HG03039 (cell line): Measurements from ENCODE around the gene SPTLC3.

Experiments
- ATAC-seq: cut with Tn5 transposase; IDR thresholded peaks from one replicate; pipeline ENCODE4 v1.9.1; 2021; ENCODE audit warnings: mild to moderate bottlenecking, moderate library complexity; ENCODE audit not compliant: unreplicated experiment

Gene SPTLC3

DNA sequence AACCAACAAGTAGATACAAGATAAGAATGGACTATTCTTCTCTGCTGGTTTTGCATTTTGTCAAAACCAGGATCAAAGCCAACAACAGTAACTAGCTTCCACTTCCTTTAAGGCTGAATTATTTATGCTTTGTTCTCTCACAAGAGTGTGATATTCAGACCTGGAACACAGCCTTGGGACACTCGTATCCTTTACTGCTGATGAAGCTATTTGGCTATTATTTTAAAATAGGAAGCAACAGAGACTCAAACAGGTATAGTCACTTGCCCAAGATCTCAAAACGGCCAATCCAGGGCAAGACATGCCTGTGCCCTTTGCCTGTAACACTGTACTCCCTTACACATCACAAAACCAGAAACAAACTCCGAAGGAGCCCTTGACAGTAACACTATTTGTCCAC is 19.9 kb downstream of the SPTLC3 start:
- no peak for ATAC-seq

GRCh38 chr20:13029687-13030375 is 21.1 kb downstream of the SPTLC3 start:
- ATAC-seq: no peak

- no peak for ATAC-seq
Observed at GRCh38 chr20:13031751-13032150, 23.0 kb downstream of the SPTLC3 start.

GRCh38 chr20:13034115-13034514 is 25.3 kb downstream of the SPTLC3 start:
- ATAC-seq: no peak

DNA sequence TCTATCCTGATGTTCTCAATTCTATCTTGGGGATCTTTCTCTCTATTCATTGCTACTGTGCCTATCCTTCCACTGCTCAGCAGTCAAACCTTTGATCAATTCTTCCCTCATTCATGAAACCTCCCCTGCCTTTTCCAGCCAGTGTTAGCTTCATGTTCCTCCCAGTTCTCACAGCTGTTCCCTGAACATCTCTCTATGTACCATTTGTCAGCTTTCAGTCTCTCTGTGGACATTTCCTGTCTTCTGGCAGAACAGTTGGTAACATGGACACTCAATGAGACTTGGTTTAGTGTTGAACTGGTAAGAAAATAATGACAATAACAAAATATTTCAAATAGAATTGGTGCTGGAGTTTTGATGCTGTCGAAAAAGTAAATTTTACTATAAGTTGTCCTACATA is 26.2 kb downstream of the SPTLC3 start:
- ATAC-seq: no peak

GRCh38 chr20:13035399-13036152 is 26.8 kb downstream of the SPTLC3 start:
- no peak for ATAC-seq

- ATAC-seq: no peak
Observed at GRCh38 chr20:13037727-13038126, 29.0 kb downstream of the SPTLC3 start.

DNA sequence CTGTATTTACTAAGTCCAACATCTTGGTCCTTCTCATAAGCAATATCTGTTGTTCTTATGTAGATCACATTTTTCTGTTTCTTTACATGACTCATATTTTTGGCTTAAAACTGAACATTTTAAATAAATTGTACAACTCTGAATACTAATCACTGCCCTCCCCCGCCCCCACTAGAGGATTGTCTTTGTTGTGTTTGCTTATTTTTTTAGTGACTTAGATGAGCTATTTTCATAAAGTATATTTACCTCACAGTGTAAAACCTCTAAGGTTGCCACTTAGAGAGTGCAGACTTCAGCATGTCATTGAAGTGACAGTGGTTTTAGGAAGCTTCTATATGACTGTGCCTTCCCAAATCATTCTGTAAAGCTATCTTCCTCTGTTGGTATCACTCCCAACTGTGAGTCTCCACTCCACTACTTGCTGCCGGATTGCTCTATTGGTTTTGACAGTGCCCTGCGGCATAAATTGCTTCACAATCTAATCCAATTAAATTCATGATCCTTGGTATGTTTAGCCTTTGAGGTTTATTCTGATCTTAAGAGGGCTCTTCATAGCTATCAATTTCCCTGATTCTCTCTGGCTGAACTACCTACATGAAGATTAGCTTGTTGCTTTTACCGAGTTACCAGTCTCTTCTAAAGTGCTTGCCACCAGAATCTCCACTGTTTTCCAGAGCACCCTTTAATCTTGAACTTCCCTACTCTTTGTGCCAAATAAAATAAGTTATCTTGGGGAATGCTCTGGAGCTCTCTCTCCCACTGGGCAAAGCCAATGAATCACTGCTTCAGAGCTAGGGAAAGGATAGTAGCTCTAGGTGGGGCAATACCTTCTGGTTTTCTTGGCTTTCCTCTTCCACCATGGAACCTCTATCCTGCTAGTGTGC is 33.0 kb downstream of the SPTLC3 start:
- no peak for ATAC-seq

DNA sequence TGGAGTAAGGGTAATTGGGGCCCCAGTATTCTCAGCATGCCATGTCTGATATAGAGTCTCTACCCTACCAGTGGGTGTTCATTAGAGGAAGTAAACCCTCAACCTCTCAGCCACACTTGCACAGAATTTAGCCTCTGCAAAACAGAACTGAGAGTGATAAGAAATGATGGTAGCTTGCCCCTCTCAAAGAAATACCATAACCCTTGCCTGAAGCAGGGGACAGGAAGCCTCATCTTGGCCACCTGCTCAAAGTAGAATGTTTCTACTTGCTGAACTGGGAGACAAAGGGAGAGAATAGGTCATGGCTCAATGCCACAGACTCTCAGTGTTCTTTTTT is 33.7 kb downstream of the SPTLC3 start:
- no peak for ATAC-seq

- no peak for ATAC-seq
Observed at GRCh38 chr20:13046409-13046808, 37.6 kb downstream of the SPTLC3 start.

- no peak for ATAC-seq
Observed at GRCh38 chr20:13054011-13054410, 45.2 kb downstream of the SPTLC3 start.

DNA sequence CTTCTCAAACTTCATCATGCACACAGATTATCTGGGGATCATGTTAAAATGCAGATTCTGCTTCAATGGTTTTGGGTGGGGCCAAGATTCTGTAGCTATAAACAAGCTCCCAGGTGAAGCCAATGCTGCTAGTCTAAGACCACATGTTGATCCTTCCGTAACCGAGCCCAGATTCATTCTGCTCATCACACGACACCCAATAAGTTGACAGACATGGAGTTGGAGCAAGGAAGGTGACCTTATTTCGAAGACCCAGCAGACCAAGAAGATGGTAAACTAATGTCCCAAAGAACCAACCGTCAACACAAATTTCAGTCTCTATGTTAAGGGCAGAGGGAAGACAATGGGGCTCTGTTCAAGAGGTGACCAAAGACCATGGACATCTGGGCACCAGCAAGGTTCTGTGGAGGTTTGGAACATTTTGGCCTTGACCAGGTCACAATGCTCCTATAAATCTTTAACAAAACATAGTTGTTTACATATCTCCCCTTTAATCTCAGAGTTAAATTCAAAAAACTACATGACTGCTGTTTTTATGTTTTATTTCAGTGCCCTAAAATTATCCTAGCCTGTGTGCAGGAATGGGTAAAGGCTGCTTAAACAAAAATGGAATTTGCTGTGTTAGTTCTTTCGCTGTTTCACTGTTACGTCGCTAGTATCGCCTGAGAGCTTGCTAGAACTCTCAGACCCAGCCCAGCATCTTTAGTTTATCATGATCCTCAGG is 50.1 kb downstream of the SPTLC3 start:
- ATAC-seq: no peak

- no peak for ATAC-seq
Observed at GRCh38 chr20:13059398-13060136, 50.8 kb downstream of the SPTLC3 start.

DNA sequence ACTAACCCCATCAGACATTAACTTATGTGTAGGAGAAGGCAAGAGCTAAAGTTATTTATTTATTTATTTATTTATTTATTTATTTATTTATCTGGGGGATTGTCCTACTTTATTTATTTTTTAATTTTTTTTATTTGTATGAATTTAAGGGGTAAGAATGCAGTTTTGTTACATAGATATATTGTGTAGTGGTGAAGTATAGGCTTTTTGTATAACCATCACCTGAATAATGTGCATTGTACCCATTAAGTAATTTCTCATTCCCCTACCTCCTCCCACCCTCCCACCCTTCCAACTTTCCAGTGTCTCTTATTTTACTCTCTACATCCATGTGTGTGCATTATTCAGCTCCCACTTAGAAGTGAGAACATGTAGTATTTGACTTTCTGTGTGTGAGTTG is 51.6 kb downstream of the SPTLC3 start:
- ATAC-seq: no peak

DNA sequence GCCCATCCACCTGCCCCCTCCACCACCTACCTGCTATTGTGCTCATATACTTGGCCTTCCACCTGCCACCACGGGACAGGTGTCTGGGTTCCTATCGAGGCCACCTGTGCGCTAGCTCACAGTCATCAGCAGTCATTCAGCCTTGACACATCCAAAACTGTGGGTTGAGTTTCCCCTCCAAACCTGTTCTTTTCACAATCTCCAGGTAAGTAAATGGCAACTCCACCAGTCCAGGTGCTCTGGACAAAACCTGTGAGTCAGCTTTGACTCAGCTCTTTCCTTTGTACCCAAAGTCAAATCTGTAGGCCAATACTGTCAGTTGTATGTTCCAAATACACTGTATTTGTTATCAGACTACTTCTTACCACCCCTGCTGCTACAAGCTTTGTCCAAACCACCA is 52.6 kb downstream of the SPTLC3 start:
- ATAC-seq: no peak

DNA sequence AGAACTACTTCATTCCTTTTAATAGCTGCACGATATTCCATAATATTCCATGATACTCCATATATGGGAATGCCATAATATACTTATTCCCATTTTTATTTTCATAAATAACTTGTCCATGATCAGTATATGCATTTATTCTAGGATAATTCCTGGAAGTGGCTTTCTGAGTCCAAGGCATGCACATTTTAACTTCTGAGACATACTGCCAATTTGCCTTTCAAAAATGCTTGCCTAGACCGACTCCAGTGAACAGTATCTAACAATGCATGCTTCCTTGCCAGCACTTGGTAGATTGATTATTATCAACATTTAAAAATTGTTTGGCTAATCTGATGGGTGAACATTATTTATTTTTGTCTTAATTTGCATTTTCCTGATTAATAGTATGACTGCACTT is 54.0 kb downstream of the SPTLC3 start:
- ATAC-seq: no peak

DNA sequence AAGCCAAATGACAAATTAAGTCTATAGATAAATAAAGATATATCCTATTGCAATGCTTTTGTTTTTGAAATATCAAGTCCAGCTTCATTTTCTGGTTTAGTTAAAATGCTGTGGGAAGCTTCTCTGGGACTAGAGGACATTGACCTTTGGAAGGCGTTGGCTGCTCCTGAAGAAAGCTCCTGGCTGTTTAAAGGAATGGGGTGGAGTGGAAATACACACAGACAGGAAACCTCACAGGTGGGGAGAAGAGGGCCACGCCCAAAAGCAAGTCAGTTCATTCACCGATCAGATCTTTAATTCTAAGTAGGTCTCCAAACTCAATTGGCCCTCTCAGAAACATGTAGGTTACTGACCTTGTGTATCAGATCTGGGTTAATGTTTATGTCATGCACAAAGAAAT is 59.6 kb downstream of the SPTLC3 start:
- no peak for ATAC-seq

GRCh38 chr20:13081877-13082276 is 73.1 kb downstream of the SPTLC3 start:
- ATAC-seq: no peak

DNA sequence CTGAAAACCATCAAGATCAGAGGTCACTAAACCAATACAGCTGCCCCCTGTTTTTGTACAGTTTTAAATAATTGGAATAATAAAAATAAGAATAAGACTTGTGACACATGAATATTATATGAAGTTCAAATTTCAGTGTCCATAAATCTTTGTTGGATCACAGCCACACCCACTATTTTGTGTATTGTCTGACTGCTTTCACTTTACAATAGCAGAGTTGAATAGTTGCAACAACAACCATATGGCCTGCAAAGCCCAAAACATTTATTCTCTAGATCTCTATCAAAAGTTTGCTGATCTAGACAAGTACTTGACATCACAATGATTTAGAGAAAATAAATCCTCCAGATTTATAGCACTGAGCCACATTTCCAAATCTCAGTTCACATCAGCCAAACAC is 73.6 kb downstream of the SPTLC3 start:
- ATAC-seq: no peak

- no peak for ATAC-seq
Observed at GRCh38 chr20:13085275-13085674, 76.5 kb downstream of the SPTLC3 start.
